ENCODE results near the gene BCO1.

DNA sequence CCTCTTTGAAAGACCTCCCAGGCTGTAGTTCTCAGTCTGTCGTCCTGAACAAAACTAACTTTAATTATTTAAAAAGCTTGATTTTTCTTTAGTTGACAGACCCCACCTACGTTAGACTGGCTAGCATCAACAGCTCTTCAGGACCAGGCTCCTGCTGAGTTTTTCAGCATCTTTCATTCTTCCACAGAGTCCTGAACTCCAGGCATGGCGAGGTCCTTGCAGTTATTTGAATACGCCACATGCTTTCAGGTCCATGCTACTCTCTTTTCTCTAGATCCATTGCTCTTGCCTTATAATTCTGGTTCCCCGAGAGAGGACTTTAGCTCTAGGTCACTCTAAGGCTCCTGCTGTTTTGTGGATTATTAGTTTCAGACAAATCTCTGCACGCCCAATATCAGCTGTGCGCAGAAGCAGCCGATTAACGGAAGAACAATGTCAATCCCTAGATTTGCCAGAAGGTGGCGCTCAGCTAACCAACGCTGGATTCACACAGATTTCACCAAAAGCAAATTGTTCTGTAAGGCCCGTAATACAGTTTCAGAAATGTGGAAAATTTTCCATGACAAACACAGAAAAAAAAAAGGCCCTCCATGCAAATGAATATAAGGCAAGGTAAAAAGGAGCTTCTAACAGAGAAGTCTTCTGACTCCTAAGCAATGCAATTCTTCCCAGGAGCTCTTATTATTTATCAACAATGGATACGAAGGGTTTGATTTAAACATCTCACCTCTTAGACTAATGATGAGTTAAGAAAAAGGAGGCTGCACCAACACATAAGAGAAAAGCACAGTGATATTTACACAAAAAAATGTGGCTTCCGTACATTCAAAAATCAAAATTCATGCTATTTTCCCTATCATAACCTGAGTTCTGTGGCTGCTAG is 33.5 kb upstream of the BCO1 start:
- TF ChIP-seq TARDBP (IDR thresholded peaks at IDR 0.05), result no peak
- TF ChIP-seq SUZ12 (IDR thresholded peaks at IDR 0.05), result no peak
- no peak for TF ChIP-seq ZNF384 (IDR thresholded peaks at IDR 0.05)
- TF ChIP-seq FOXK2 (IDR thresholded peaks at IDR 0.05), result no peak
- TF ChIP-seq ELF4 (IDR thresholded peaks at IDR 0.05), result no peak
- TF ChIP-seq SP1 (IDR thresholded peaks at IDR 0.05), result no peak
- TF ChIP-seq CTBP1 (IDR thresholded peaks at IDR 0.05; ENCODE audit: borderline replicate concordance), result no peak
- TF ChIP-seq BHLHE40 (IDR thresholded peaks at IDR 0.05; ENCODE audit: borderline replicate concordance), result no peak
- no peak for TF ChIP-seq FOXM1 (IDR thresholded peaks at IDR 0.05; ENCODE audit: borderline replicate concordance)

All from HEK293T (cell line).